NCI-H1694 treated with DMSO at 0.1 percent for 48 hours (cell line): Measurements from ENCODE around the gene TRAPPC4.
"Not testable (repeated sequence)": the region's sequence is repeated elsewhere in the genome, so short reads cannot be mapped to it uniquely, and the experiment has no call there.

Experiments used
- DNase-seq: peaks from one replicate; lab custom pipeline; 2025; lab: John Stamatoyannopoulos, UW

TRAPPC4 gene, protein sequence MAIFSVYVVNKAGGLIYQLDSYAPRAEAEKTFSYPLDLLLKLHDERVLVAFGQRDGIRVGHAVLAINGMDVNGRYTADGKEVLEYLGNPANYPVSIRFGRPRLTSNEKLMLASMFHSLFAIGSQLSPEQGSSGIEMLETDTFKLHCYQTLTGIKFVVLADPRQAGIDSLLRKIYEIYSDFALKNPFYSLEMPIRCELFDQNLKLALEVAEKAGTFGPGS

DNA sequence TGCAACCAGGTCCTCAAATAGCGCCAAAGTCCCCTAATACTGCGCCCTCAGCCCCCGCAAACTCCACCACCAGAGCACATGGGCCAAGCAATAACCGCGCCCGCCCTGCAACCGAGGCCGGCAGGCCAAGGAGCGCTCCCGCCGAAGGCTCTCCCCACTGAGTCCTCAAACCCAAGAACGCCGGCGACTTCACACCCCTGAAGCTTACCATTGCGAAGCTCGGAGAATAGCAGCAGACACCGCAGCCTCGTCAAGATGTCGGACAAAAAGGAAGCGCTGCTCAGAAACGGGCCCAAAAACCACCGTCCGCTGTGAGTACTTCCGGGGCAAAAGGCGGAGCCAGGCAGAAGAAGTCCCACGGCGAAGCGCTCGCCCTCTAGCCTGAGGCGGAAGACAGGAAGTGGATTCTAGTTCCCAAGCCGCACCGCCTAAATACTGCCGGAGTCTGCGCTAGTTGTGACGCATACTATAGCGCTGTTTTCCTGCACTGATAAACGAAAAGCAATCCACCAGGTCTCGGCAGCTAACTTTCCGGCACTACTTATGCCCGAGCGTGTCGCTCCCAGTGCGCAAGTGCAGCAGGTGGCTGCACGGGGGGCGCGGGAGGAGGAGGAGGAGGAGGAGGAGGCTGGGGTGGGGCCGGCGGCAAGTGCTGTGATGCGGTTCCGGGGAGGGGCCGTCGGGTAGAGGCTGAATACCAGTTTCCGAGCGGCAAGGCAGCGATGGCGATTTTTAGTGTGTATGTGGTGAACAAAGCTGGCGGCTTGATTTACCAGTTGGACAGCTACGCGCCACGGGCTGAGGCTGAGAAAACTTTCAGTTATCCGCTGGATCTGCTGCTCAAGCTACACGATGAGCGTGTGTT is at the start of gene TRAPPC4, which contains the start of gene RPS25:
TRAPPC4 (plus strand) TSS at position 693 of the 865 bp plus-strand sequence; CDS start at position 723, 30 bp downstream.
RPS25 (minus strand) TSS at position 270 of the 865 bp plus-strand sequence; CDS start at position 211, 59 bp downstream.
- DNase-seq, result peak; percentile 72

DNA sequence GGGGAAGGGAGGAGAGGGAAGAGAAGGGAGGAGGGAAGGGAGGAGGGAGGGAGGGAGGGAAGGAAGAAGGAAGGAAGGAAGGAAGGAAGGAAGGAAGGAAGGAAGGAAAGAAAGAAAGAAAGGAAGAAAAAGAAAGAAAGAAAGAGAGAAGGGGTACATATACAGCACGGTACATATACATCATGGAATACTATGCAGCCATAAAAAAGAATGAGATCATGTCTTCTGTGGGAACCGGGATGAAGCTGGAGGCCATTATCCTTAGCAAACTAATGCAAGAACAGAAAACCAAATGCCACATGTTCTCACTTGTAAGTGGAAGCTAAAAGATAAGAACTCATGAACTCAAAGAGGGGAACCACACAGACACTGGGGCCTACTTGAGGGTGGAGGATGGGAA is 49.1 kb upstream of the TRAPPC4 start:
- not testable (repeated sequence) for DNase-seq

DNA sequence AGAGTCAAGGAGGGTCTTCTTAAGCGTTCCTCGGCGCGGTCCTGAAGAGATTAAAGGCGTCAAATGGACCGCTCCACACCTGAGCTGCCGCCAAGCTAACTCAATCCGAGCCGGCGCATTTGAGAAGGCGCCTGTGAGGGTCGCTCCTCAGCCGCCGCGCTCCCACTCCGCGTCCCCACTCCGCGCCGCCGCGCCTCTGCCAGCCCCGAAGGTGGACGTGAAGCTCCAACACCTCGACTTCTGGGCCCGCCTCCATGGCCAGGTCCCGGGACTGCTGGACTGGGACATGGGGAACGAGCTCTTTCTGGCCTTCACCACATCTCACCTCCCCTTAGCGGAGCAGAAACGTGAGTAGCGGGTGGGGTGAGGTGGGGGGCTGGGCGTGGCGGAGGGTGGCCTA is 46.9 kb upstream of the TRAPPC4 start, which contains the start of gene FOXR1:
FOXR1 (plus strand) TSS at position 116 of the 400 bp plus-strand sequence; CDS start at position 287, 171 bp downstream.
- DNase-seq, result no peak

DNA sequence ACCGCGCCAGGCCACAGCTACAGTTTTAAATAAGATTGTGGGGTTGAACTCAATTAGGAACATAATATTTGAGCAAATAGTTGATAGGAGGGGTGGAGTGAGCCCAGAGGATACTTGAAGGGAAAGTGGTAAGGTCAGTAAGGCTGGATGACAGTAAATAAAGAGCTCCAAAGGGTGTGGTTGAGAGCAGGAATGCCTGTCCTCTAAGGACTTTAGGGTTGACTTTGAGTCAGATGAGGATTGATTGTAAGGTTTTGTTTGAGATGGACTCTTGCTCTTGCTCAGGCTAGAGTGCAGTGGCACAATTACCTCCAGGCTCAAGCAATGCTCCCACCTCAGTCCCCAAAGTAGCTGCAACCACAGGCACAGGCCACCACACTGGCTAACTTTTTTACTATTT is 44.6 kb upstream of the TRAPPC4 start:
- no peak for DNase-seq

DNA sequence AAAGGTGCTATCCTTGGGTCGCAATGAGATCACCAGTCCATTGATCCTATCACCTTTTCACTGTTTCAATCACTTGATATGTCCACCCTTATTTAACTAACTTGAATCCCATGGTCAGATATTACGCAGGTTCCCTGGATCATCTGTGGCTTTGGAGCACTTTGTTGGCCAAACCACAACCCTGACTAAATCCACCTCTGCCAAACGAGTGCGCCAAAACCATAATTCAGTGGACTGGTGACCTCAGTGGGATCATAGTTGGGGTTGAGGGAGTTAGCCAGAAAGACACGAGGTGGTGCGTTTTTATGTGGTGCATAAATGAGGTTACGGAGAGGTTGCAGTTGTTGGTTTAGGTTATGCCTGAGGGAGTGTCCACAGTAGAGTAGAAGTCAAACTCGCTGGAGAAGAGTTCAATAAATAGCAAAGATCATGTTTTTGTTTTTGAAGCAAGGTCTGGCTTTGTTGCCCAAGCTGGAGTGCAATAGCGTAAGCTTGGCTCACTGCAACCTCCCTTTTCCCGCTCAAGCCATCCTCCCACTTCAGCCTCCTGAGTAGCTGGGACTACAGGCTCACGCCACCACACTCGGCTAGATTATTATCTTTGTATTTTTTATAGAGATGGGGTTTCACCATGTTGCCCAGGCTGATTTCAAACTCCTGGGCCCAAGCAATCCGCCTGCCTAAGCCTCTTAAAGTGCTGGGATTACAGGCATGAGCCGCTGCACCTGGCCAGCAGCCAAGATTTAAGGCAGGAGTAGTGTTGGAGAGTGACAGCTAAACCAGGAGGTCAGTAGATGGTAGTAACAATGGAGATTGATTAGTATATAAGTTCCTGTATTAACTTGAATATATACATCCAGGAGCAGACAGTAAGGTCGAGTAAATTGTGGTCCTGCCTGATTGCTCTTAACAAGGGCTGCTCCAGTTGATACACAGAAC is 42.5 kb upstream of the TRAPPC4 start:
- no peak for DNase-seq

DNA sequence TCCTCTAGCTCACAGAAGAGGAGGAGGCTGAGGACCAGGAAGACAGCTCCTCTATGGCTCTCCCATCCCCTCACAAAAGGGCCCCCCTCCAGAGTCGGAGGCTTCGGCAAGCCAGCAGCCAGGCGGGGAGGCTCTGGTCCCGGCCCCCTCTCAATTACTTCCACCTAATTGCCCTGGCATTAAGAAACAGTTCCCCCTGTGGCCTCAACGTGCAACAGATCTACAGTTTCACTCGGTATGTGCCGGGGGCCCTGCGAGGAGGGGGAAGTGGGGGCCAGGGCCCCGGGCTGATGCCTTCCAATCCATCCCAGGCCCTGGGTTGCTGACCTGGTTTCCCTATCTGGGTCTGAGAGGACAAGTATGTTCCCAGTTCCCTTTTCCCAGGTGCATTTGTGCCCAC is 39.1 kb upstream of the TRAPPC4 start:
- no peak for DNase-seq

DNA sequence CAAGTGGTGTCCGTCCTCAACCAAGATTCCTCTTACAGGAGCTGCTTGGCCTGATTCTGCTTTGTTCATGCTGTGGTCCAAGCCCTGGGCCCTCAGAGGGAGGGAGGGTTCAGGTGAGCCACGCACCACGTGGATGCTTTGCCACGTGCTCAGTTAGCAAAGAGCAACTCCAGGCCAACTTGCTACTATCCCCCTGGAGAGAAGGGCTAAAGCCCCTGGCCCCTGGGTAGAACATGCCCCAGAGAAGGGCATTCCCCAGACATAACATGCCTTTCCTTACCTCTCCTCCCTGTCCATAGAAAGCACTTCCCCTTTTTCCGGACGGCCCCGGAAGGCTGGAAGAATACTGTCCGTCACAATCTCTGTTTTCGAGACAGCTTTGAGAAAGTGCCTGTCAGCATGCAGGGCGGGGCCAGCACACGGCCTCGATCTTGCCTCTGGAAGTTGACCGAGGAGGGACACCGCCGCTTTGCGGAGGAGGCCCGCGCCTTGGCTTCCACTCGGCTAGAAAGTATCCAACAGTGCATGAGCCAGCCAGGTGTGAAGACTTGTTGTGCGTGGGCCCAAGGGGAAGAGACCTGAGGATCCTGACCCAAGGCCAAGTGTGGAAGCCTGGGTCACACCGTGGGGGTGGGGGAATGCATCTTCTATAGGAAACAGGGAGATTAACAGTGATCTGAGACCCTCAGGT is 38.2 kb upstream of the TRAPPC4 start:
- no peak for DNase-seq

DNA sequence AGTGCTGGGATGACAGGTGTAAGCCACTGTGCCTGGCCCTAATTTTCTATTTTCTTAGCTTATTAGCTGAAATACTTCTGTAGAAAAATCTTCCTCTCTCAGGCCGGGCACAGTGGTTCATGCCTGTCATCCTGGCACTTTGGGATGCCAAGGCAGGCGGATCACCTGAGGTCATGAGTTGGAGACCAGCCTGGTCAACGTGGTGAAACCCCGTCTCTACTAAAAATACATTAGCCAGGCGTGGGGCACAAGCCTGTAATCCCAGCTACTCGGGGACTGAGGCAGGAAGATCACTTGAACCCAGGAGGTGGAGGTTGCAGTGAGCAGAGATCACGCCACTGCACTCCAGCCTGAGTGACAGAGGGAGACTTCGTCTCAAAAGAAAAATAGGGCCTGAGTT is 34.2 kb upstream of the TRAPPC4 start:
- not testable (repeated sequence) for DNase-seq

DNA sequence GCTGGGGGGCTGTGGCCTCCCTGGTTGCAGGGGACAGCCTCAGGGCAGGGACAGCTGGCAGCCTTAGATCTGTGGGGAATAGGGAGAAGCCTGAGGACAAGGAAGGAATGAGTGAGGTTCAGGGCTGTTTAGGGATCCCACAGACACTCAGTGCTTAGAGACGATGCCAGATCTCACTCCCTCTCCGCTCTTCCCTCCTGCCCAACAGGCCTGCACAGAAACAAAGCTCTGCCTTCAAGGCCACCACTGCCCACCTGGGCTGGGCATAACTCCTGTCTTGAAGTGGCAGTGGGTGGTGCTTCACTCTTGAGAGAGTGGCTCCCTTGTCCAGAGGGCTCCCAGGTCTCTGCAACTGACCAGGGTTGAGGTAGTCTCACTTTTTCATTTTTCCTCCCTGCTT is 33.7 kb upstream of the TRAPPC4 start:
- DNase-seq, result no peak

DNA sequence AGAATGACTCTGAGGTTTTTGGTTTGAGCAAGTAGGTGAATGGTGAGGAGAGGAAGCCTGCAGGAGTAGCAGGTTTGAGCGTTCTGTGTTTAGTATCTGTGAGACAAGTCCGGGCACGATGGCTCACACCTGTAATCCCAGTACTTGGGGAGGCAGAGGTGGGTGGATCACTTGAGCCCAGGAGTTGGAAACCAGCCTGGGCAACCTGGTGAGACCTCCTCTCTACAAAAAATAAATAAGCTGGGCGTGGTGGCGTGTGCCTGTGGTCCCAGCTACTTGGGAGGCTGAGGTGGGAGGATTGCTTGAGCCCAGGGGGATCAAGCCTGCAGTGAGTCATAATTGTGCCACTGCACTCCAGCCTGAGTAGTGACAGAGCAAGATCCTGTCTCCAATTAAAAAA is 30.3 kb upstream of the TRAPPC4 start:
- no peak for DNase-seq

DNA sequence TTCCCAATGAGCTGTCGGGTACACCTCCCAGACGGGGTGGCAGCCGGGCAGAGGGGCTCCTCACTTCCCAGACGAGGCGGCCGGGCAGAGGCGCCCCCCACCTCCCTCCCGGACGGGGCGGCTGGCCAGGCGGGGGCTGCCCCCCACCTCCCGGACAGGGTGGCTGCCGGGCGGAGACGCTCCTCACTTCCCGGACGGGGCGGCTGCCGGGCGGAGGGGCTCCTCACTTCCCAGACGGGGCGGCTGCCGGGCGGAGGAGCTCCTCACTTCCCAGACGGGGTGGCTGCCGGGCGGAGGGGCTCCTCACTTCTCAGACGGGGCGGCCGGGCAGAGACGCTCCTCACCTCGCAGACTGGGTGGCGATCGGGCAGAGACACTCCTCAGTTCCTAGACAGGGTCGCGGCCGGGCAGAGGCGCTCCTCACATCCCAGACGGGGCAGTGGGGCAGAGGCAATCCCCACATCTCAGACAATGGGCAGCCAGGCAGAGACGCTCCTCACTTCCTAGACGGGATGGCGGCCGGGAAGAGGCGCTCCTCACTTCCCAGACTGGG is 27.0 kb upstream of the TRAPPC4 start:
- DNase-seq, result not testable (repeated sequence)

DNA sequence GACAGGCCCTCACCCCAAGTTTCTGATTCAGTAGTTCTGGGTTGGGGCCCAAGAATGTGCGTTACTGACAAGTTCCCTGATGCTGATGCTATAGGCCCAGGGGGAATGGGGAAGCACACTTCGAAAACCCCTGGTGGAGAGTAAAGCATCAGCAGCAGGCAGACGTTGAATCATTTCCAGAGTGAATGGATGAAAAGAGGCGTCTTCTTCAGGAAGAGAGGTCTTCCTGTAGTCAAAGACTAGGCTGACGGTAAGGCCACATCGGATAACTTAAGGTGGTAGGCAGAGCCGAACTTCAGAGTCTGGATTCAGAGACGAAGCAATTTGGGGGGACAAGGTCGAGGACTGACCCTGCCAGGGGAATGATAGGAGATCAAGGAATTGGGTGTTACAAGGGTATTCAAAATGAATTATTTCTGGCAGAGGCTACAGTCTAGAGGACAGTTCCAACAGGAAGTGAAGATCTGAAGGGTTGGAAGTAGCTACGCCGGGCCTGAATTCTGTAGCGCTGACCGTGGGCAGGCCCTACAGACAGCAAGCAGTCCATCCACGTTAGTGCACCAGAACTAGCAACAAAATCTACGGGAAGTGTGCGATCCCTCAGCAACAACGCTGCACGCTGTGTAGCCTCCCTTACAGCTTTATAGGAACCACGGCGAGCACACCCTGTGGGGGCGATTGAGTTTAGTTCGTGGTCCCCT is 21.5 kb upstream of the TRAPPC4 start:
- DNase-seq, result no peak

DNA sequence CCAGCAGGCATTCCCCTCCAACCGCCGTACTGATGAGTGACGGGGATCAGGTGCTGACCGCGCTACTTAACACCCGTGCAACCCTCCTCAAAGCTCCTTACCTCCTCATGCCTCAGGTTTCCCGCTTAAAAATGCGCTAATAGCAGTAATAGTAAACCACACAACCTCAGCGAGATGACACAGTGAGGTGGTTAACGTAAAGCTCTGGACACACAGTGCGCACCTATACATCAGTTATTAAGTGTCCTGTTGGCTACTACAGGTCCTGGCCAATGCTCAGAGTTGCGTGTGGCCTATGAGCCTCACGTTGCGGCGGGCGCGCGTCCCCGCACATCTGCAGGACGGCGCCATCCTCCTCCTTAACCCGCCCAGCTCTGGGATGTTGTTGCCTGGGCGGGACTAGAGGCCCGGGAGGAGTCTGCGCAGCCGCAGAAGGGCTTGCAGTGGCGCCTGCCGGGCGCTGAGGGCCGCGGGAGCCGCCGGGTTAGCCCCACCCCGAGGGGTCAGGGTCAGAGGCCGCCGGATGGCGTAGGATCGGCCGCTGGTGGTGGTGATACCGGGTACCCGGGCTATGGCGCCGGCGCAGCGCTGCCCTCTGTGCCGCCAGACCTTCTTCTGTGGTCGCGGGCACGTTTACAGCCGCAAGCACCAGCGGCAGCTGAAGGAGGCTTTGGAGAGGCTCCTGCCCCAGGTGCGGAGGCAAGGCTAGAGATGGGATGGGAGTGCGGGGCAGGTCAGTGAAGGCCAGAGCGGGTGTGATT is 20.8 kb upstream of the TRAPPC4 start, which contains the start of gene CENATAC:
CENATAC (plus strand) TSS at position 512 of the 761 bp plus-strand sequence; CDS start at position 572, 60 bp downstream.
- peak; percentile 49 for DNase-seq

DNA sequence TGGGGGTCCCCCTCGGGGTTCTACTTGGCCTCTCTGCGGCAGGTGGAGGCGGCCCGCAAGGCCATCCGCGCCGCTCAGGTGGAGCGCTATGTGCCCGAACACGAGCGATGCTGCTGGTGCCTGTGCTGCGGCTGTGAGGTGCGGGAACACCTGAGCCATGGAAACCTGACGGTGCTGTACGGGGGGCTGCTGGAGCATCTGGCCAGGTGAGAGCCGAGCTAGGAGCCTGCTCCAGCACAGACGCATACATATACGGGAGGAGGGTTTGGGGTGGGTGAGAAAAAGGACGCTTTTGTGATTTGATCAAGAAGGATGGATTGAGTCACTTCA is 20.2 kb upstream of the TRAPPC4 start:
- no peak for DNase-seq

DNA sequence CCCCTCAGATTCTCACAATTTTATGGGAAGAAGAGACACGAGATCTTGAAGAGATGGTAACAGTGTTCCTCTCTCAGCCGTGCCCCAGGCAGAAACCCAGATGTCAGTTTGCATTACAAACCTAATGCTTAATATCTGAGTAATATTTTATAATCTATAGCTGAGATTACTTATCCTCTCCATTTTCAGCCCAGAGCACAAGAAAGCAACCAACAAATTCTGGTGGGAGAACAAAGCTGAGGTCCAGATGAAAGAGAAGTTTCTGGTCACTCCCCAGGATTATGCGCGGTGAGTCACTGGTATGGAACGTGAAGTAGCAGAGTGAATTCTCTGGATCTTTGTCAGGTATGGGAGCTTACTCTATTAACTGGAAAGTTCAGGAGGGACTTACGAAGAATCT is 19.7 kb upstream of the TRAPPC4 start:
- no peak for DNase-seq

DNA sequence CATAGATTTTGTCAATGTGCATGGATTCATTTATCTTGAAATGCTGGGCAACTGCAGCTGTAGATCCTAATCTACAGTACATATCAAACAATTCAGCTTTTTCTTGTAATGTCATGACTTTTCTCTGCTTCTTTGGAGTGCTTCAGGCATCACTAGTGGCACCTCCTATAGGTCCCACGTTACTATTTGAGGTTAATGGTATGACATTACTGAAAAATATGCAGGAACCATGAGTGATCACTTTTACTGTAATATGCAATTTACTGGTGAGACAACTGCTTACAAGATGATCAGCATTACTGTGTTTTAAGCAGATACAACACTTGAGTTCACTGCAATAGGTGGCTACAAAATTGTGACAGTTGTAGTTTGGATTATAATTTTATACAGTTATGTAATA is 17.7 kb upstream of the TRAPPC4 start:
- no peak for DNase-seq

DNA sequence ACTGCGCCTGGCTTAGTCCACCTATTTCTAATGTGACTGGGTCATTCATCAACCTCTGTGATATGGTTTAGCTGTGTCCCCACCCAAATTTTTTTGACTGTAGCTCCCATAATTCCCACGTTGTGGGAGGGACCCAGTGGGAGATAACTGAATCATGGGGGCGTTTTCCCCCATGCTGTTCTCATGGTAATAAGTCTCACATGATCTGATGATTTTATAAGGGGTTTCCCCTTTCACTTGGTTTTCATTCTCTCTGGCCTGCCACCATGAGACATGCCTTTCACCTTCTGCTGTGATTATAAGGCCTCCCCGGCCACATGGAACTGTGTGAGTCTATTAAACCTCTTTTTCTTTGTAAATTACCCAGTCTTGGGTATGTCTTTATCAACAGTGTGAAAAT is 11.9 kb upstream of the TRAPPC4 start:
- no peak for DNase-seq

DNA sequence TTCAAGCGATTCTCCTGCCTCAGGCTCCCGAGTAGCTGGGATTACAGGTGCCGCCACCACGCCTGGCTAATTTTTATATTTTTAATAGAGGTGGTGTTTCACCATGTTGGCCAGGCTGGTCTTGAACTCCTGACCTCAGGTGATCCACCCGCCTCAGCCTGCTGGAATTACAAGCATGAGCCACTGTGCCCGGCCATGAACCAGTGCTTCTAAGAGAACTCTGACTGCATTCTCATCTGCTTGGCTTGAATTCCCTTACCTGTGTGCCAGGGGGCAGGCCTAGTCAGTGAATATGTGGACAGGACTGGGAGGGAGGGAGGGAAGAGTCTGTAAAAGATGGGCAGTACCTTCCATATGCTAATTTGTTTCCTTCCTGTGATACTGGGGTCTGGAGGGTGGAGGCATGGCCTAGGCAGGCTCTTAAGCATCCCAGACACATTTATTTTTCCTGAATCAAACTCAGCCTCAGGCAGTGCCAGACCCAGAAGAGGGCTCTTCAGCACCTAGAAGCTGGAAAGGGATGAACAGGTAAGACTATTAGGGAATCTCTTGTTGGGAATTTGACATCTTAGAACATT is 7.0 kb upstream of the TRAPPC4 start:
- DNase-seq, result no peak

DNA sequence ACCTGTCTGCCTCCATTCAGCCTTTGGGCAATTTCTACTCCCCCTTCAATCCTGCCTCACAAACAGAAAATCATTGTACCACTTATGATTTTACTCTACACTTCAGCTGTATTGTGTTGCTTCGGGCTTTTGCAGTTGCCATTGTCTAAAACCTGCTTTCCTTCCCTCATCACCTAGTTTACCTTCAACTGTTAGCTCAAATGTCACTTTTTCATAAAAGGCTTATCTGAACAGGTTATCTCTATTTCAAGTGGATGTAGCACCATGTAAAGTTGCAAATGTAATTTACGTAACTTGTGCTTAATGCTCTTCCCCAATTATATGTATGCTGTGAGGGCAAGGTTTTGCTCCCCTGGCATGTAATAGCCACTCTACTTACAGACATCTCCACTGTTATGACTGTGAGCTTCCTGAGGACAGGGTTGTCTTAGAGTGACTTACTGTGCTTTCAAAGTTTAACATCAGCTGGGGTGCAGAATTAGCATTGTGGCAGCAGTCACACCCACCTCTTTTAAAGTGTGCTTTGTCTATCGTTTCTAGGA is 5.9 kb upstream of the TRAPPC4 start:
- no peak for DNase-seq
